HG03571 (cell line): Measurements from ENCODE around the gene ADAM17.
"Not testable (repeated sequence)": the region's sequence is repeated elsewhere in the genome, so short reads cannot be mapped to it uniquely, and the experiment has no call there.

Source experiments
- ATAC-seq: cut with Tn5 transposase; IDR thresholded peaks from one replicate; pipeline ENCODE4 v1.9.1; 2021; ENCODE audit not compliant: unreplicated experiment

Gene ADAM17

GRCh38 chr2:9555297-9556120, at the start of gene ADAM17:
Gene ADAM17, minus strand, starts transcription at chr2:9555830. Its CDS starts 225 bp downstream, at chr2:9555605.
- peak; percentile 92 for ATAC-seq

- no peak for ATAC-seq
Observed at GRCh38 chr2:9602412-9602811, 46.8 kb upstream of the ADAM17 start.

- ATAC-seq: no peak
Observed at GRCh38 chr2:9601397-9601796, 45.8 kb upstream of the ADAM17 start.

GRCh38 chr2:9599430-9599829, 43.8 kb upstream of the ADAM17 start:
- no peak for ATAC-seq

GRCh38 chr2:9596621-9597311, 41.1 kb upstream of the ADAM17 start:
- no peak for ATAC-seq

- ATAC-seq: no peak
Observed at GRCh38 chr2:9595746-9596145, 40.1 kb upstream of the ADAM17 start.

- not testable (repeated sequence) for ATAC-seq
Observed at GRCh38 chr2:9595256-9595655, 39.6 kb upstream of the ADAM17 start.

GRCh38 chr2:9594366-9595054, 38.9 kb upstream of the ADAM17 start:
- no peak for ATAC-seq

GRCh38 chr2:9593925-9594324, 38.3 kb upstream of the ADAM17 start:
- no peak for ATAC-seq

- ATAC-seq: no peak
Observed at GRCh38 chr2:9592699-9593098, 37.1 kb upstream of the ADAM17 start.

GRCh38 chr2:9590641-9591040, 35.0 kb upstream of the ADAM17 start:
- no peak for ATAC-seq

- no peak for ATAC-seq
Observed at GRCh38 chr2:9586465-9586864, 30.8 kb upstream of the ADAM17 start.

GRCh38 chr2:9585486-9585885, 29.9 kb upstream of the ADAM17 start:
- ATAC-seq: no peak

- not testable (repeated sequence) for ATAC-seq
Observed at GRCh38 chr2:9584902-9585301, 29.3 kb upstream of the ADAM17 start.

- no peak for ATAC-seq
Observed at GRCh38 chr2:9582624-9583023, 27.0 kb upstream of the ADAM17 start.

GRCh38 chr2:9578467-9579235, 23.0 kb upstream of the ADAM17 start:
- ATAC-seq: no peak

GRCh38 chr2:9574331-9574730, 18.7 kb upstream of the ADAM17 start:
- ATAC-seq: no peak

- no peak for ATAC-seq
Observed at GRCh38 chr2:9573840-9574239, 18.2 kb upstream of the ADAM17 start.

GRCh38 chr2:9573013-9573720, 17.5 kb upstream of the ADAM17 start:
- ATAC-seq: no peak
